Measurements from ENCODE around the gene CDC42BPB. TPM values are rescaled to one million over a fixed set of nuclear protein-coding genes. Genes with fewer than 3 reads are reported as not detected.
A peak's percentile ranks its signal among the peaks of the same experiment; 100 is the strongest.

Gene CDC42BPB
- total RNA-seq, 1 donor from 2014 or later: 187 TPM

DNA sequence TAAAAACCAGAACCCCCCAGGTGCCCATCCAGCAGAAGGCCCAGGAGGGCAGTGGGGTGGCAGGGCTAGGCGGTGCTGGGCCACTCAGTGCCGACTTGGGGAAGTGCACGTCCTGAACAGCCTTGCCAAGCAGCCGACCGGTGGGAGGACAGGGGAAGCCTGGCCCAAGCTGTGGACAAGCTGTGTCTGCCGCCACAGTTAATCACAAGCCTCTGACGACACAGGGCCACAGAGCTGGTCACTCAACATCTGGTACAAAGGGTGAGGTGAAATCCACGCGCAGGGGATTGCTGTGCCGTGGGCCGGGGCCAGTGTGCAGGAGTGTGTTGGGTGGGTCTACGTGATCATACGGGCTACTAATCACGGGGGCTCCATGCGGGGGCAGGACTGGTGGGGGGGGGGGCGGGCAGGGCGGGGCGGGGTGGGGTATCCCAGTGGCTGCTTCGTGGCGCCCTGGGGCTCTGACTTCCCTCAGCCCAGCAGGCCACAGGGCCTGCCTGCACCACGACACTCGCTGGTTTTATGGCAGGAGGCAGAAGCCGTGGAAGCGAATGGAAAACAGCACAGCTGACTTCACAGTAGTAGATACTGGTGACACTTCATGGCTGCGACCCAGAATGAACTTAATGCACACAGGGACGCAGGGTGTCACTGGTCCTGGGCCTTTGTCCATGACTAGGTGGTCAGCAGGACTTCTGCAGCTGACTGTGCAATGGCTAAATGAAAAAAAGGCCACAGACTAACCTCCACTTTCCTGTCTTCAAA, 124.7 kb downstream of the CDC42BPB start:
- DNase-seq (ENCODE audit: low spot score): no peak
- H3K4me1 Mint-ChIP-seq (ENCODE audit: unreplicated experiment): peaks cover 9% of the 10 kb centered on the region
- peaks cover 27% of the 10 kb centered on the region for H3K36me3 Mint-ChIP-seq (ENCODE audit: low read depth, unreplicated experiment)
- no peak overlapping the region for H3K4me3 Mint-ChIP-seq (ENCODE audit: unreplicated experiment)
- peaks cover 19% of the 10 kb centered on the region for H3K27me3 Mint-ChIP-seq (ENCODE audit: unreplicated experiment)
- no peak overlapping the region for H3K27ac Mint-ChIP-seq (ENCODE audit: unreplicated experiment)
- TF ChIP-seq, protein P1, sequence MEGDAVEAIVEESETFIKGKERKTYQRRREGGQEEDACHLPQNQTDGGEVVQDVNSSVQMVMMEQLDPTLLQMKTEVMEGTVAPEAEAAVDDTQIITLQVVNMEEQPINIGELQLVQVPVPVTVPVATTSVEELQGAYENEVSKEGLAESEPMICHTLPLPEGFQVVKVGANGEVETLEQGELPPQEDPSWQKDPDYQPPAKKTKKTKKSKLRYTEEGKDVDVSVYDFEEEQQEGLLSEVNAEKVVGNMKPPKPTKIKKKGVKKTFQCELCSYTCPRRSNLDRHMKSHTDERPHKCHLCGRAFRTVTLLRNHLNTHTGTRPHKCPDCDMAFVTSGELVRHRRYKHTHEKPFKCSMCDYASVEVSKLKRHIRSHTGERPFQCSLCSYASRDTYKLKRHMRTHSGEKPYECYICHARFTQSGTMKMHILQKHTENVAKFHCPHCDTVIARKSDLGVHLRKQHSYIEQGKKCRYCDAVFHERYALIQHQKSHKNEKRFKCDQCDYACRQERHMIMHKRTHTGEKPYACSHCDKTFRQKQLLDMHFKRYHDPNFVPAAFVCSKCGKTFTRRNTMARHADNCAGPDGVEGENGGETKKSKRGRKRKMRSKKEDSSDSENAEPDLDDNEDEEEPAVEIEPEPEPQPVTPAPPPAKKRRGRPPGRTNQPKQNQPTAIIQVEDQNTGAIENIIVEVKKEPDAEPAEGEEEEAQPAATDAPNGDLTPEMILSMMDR (IDR thresholded peaks at IDR 0.05; ENCODE audit: unreplicated experiment): no peak
- H3K9me3 Mint-ChIP-seq (ENCODE audit: unreplicated experiment): no peaks in the 10 kb centered on the region

DNA sequence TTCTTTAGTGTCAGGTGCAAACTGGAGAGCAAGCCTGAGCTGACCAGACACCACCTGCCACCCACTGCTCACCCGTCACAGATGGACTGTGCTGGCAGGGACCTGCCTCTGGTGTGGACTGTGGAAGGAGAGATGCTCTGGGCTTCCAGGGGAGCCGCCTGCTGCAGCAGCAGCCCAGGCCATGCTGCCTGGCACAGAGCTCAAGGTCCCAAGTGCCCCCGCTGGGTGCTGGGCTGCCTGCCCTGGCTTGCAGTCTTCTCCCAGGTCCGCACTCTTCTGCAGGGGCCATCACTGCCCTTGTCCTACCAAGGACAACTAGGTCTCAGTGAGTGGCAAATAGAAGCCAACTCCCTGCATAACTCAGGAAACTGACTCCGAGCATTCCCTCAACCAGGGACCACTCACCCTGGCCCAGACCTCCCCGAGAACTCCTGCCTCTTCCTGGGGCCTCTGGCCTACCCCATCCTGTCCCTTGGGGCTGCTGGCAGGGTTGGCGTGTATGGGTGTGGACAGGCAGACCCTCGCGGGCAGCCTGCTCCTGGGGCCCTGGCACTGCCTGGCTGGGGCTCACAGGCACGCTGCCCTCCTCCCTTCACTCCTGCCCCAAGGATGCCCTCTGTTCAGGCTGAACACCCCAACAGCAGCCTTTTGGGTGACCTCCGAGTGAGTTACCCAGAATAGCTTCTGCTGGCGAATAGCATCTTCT, 125.6 kb downstream of the CDC42BPB start:
- no peak for DNase-seq (ENCODE audit: low spot score)
- Mint-ChIP-seq H3K36me3 (ENCODE audit: low read depth, unreplicated experiment) (peaks cover 23% of the 10 kb centered on the region), H3K27me3 (ENCODE audit: unreplicated experiment) (peaks cover 19% of the 10 kb centered on the region), H3K4me1 (ENCODE audit: unreplicated experiment) (peaks cover 4% of the 10 kb centered on the region), H3K27ac (ENCODE audit: unreplicated experiment) (no peak overlapping the region), H3K4me3 (ENCODE audit: unreplicated experiment) (no peak overlapping the region), H3K9me3 (ENCODE audit: unreplicated experiment) (no peaks in the 10 kb centered on the region)
- TF ChIP-seq, protein P1 (IDR thresholded peaks at IDR 0.05; ENCODE audit: unreplicated experiment): no peak

DNA sequence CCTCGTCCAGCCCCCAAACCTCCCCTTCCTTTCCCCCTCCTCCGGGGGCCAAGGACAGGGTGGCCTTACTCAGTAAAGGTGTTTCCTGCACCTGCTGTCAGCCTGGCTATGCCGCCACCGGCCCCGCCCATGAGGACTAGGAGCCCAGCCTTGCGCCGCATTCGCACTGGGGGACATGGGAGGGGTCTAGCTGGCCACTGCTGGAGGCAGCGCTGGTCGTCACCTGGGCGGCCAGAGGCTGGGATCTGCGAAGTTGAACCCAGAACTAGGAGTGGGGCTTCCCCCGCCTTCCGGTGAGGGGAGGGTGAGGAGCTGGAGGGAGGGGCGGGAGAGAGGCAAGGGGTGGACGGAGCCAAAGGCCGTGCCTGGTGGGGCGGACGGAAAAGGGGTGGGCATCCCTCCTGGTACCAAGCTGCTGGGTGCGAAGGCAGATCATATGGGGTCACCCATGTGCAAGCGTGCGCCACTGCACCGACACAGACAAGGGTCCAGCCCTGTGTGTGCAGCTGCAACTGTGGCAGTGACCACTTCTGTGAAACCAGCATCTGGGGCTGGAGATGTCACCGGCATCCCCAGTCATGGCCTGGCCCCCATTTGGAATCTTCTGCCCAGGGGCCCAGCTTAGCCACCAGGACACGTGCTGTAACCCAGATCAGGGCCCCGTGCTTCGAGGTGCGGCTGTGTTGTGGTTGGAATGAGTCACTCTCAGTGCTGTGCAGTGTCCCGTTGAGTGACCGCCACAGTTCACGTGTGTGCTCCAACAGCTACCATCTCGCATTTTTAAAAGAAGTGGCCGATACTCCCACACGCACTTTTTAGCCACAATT, 126.4 kb downstream of the CDC42BPB start:
- Mint-ChIP-seq H3K36me3 (ENCODE audit: low read depth, unreplicated experiment) (peaks cover 18% of the 10 kb centered on the region), H3K27me3 (ENCODE audit: unreplicated experiment) (peaks cover 21% of the 10 kb centered on the region), H3K27ac (ENCODE audit: unreplicated experiment) (no peak overlapping the region), H3K9me3 (ENCODE audit: unreplicated experiment) (no peaks in the 10 kb centered on the region), H3K4me3 (ENCODE audit: unreplicated experiment) (no peak overlapping the region), H3K4me1 (ENCODE audit: unreplicated experiment) (no peaks in the 10 kb centered on the region)
- TF ChIP-seq, protein P1 (IDR thresholded peaks at IDR 0.05; ENCODE audit: unreplicated experiment): no peak
- no peak for DNase-seq (ENCODE audit: low spot score)

DNA sequence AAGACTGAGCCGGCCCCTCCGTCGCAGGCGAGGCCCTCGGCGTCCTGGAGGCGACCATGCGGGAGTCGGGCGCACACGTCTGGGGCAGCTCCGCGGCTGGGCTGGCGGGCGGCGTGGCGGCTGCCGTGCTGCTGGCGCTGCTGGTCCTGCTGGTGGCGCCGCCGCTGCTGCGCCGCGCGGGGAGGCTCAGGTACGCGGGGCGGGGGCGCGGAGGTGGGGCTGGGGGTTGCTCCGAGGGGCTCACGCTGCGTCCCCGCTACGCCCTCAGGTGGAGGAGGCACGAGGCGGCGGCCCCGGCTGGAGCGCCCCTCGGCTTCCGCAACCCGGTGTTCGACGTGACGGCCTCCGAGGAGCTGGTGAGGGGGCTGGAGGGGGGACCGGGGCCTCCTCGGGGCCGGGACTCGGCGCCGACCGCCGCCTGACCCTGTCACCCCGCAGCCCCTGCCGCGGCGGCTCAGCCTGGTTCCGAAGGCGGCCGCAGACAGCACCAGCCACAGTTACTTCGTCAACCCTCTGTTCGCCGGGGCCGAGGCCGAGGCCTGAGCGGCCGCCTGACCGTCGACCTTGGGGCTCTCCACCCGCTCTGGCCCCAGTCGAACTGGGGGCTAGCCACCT, 127.1 kb downstream of the CDC42BPB start:
- Mint-ChIP-seq H3K9me3 (ENCODE audit: unreplicated experiment) (no peaks in the 10 kb centered on the region), H3K4me3 (ENCODE audit: unreplicated experiment) (no peak overlapping the region), H3K27me3 (ENCODE audit: unreplicated experiment) (peaks cover 22% of the 10 kb centered on the region), H3K27ac (ENCODE audit: unreplicated experiment) (no peak overlapping the region), H3K36me3 (ENCODE audit: low read depth, unreplicated experiment) (peaks cover 15% of the 10 kb centered on the region), H3K4me1 (ENCODE audit: unreplicated experiment) (no peaks in the 10 kb centered on the region)
- TF ChIP-seq, protein P1 (IDR thresholded peaks at IDR 0.05; ENCODE audit: unreplicated experiment): no peak
- DNase-seq (ENCODE audit: low spot score): peak; percentile 35
